Loucy (cell line): ENCODE results near the gene KEAP1.

Experiments used
- H2AFZ ChIP-seq: fragments of 200-600 bp; sonication (generic); 2 replicates; pipeline ENCODE4 v1.6.0; 2016; ENCODE audit warnings: antibody characterized with exemption, mild to moderate bottlenecking, low read length, moderate library complexity
- H3F3A ChIP-seq: fragments of 200-600 bp; 2 replicates; pipeline ENCODE4 v1.6.0; 2016; ENCODE audit warnings: antibody characterized with exemption, low read depth, mild to moderate bottlenecking
- H3K27me3 ChIP-seq: fragments of 200-600 bp; sonication (generic); 2 replicates; pipeline ENCODE4 v1.6.1; 2014; ENCODE audit warnings: low read length, mild to moderate bottlenecking; ENCODE audit not compliant: insufficient read depth, poor library complexity, severe bottlenecking
- H3K36me3 ChIP-seq: fragments of 200-600 bp; sonication (generic); 2 replicates; pipeline ENCODE4 v1.6.1; 2016; ENCODE audit warnings: low read length; ENCODE audit not compliant: insufficient read depth
- H3K4me1 ChIP-seq: fragments of 200-600 bp; sonication (generic); 2 replicates; pipeline ENCODE4 v1.5.1; 2014; ENCODE audit warnings: low read length, mild to moderate bottlenecking; ENCODE audit not compliant: insufficient read depth, poor library complexity, severe bottlenecking
- H3K4me2 ChIP-seq: fragments of 200-600 bp; sonication (generic); 2 replicates; pipeline ENCODE4 v1.6.0; 2014; ENCODE audit warnings: antibody characterized with exemption, low read length, low read depth, mild to moderate bottlenecking; ENCODE audit not compliant: poor library complexity, severe bottlenecking
- H3K4me3 ChIP-seq: fragments of 200-600 bp; sonication (generic); 2 replicates; pipeline ENCODE4 v1.5.1; 2014; ENCODE audit warnings: low read length, mild to moderate bottlenecking, mixed read lengths; ENCODE audit not compliant: poor library complexity, severe bottlenecking
- H3K79me2 ChIP-seq: fragments of 200-600 bp; sonication (generic); 2 replicates; pipeline ENCODE4 v1.6.1; 2014; ENCODE audit warnings: low read length; ENCODE audit not compliant: insufficient read depth
- H3K9ac ChIP-seq: fragments of 200-600 bp; sonication (generic); 2 replicates; pipeline ENCODE4 v1.6.0; 2014; ENCODE audit warnings: mild to moderate bottlenecking, low read depth, low read length, moderate library complexity; ENCODE audit not compliant: poor library complexity, severe bottlenecking
- H3K9me2 ChIP-seq: fragments of 200-600 bp; sonication (generic); replicated peaks from 2 replicates; pipeline ENCODE4 v1.6.1; 2016; ENCODE audit warnings: low read depth, low read length, mixed read lengths
- H3K9me3 ChIP-seq: fragments of 200-600 bp; sonication (generic); 2 replicates; pipeline ENCODE4 v1.6.1; 2014; ENCODE audit warnings: mild to moderate bottlenecking, antibody characterized with exemption, low read length, low read depth; ENCODE audit not compliant: insufficient read depth
- H4K20me1 ChIP-seq: fragments of 200-600 bp; sonication (generic); 2 replicates; pipeline ENCODE4 v1.6.0; 2014; ENCODE audit warnings: antibody characterized with exemption, low read length, mild to moderate bottlenecking; ENCODE audit not compliant: insufficient read depth, poor library complexity, severe bottlenecking
- EZH2phosphoT487 ChIP-seq: fragments of 200-600 bp; IDR thresholded peaks from 2 replicates; pipeline ENCODE4 v1.6.1; 2018; ENCODE audit warnings: antibody characterized with exemption, mild to moderate bottlenecking, moderate library complexity, borderline replicate concordance
- TF ChIP-seq, protein P1 (sequence below): fragments of 200-600 bp; sonication (generic); conservative IDR thresholded peaks from 2 replicates; pipeline ENCODE4 v1.5.1; 2014; ENCODE audit warnings: mild to moderate bottlenecking, antibody characterized with exemption, low read length

Gene KEAP1

DNA sequence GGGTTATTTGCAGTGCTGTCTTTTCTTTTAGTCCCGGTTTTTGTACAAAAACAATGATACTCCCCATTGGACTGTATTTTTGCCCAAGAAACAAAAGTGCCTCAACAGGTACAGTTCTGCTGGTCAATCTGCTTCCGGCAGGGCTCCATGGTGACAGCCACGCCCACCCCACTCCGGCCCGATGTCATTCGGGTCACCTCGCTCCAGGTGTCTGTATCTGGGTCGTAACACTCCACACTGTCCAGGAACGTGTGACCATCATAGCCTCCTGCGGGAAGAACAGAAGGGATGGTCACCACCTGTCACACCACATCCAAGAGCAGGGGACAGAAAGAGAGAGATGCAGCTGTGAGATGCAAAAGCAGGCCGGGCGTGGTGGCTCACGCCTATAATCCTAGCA is 16.6 kb downstream of the KEAP1 start:
- Histone ChIP-seq H3F3A (no peaks in the 10 kb centered on the region), H3K36me3 (peaks cover 45% of the 10 kb centered on the region; the same call in 1 of the 2 replicates)

DNA sequence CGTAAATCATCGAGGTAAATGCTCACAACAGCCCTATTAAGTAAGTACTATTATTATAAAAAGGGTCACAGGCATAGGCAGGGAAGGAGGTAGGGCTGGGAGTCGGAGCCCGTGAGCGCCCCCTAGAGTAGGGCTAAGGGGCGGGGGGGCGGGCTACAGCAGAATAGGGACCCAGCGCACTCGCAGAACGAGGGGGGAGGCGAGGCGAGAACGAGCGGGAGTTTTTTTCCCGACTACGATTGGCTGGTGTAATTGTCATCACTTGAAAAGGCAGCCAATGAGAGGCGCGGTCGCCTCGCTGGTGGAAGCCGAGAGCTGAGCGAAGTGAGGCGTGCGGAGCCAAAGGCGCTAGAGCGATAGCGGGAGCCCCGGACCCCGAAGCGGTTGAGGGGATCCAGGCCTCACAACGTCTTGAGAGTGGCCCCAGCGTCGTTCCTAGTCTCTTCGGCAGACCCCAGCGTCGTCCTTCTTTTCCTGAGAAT is 24.2 kb downstream of the KEAP1 start:
- Histone ChIP-seq H3F3A (no peaks in the 10 kb centered on the region), H3K9me2 (no peaks in the 10 kb centered on the region), H3K4me1 (peaks cover 7% of the 10 kb centered on the region), H2AFZ (no peak overlapping the region), H3K4me3 (no peak overlapping the region), H3K9me3 (no peaks in the 10 kb centered on the region), H3K4me2 (no peak overlapping the region), H3K9ac (no peak overlapping the region), H3K79me2 (no peaks in the 10 kb centered on the region), H4K20me1 (no peaks in the 10 kb centered on the region), H3K36me3 (no peaks in the 10 kb centered on the region), H3K27me3 (no peaks in the 10 kb centered on the region)
- TF ChIP-seq, protein P1, sequence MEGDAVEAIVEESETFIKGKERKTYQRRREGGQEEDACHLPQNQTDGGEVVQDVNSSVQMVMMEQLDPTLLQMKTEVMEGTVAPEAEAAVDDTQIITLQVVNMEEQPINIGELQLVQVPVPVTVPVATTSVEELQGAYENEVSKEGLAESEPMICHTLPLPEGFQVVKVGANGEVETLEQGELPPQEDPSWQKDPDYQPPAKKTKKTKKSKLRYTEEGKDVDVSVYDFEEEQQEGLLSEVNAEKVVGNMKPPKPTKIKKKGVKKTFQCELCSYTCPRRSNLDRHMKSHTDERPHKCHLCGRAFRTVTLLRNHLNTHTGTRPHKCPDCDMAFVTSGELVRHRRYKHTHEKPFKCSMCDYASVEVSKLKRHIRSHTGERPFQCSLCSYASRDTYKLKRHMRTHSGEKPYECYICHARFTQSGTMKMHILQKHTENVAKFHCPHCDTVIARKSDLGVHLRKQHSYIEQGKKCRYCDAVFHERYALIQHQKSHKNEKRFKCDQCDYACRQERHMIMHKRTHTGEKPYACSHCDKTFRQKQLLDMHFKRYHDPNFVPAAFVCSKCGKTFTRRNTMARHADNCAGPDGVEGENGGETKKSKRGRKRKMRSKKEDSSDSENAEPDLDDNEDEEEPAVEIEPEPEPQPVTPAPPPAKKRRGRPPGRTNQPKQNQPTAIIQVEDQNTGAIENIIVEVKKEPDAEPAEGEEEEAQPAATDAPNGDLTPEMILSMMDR, result peak; percentile 30; the same call in 1 of the 2 replicates
- TF ChIP-seq EZH2phosphoT487, result no peak

More for the DNA sequence above, 16.6 kb downstream of the KEAP1 start:
- Histone ChIP-seq H3K79me2 (peaks cover 29% of the 10 kb centered on the region), H3K9ac (no peak overlapping the region), H3K9me2 (no peaks in the 10 kb centered on the region), H3K4me2 (no peak overlapping the region), H3K4me1 (no peaks in the 10 kb centered on the region), H3K9me3 (no peaks in the 10 kb centered on the region), H3K27me3 (no peaks in the 10 kb centered on the region), H3K4me3 (no peak overlapping the region), H4K20me1 (peaks cover 12% of the 10 kb centered on the region), H2AFZ (no peak overlapping the region)
- TF ChIP-seq, protein P1, result no peak
- TF ChIP-seq EZH2phosphoT487, result no peak

DNA sequence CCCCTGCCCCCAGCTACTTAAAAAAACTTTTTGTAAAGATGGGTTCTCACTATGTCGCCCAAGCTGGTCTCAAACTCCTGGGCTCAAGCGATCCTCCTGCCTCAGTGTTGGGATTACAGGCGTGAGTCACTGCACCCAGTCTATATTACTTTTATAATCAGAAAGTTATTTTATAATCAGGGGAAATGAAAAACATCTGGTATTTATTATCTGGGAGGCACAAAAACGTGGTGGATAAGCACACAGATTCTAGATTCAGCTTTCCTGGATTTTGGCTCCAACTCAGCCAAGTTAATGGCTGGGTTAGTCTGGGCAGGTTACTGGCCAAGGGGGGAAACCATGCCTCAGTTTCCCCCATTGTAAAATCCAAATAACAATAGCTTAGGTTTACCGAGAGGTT is 24.7 kb downstream of the KEAP1 start:
- TF ChIP-seq, protein P1, result no peak
- no peaks in the 10 kb centered on the region for H3K27me3 ChIP-seq
- H3K9me2 ChIP-seq, result no peaks in the 10 kb centered on the region
- no peaks in the 10 kb centered on the region for H3F3A ChIP-seq
- H3K9me3 ChIP-seq, result no peaks in the 10 kb centered on the region
- no peak overlapping the region for H3K9ac ChIP-seq
- H3K4me3 ChIP-seq, result no peak overlapping the region
- no peak overlapping the region for H2AFZ ChIP-seq
- H3K4me1 ChIP-seq, result peaks cover 7% of the 10 kb centered on the region
- H4K20me1 ChIP-seq, result no peaks in the 10 kb centered on the region
- no peaks in the 10 kb centered on the region for H3K79me2 ChIP-seq
- no peaks in the 10 kb centered on the region for H3K36me3 ChIP-seq
- H3K4me2 ChIP-seq, result no peak overlapping the region
